Right renal pelvis (tissue), 4 donors: ENCODE results near the gene FARSB. TPM values are rescaled to one million over a fixed set of nuclear protein-coding genes. Genes with fewer than 3 reads are reported as not detected.

Source experiments
- polyA plus RNA-seq, 4 donors: library from polyadenylated mRNA; unstranded; fragments of 120-200 nt; gene quantifications; one replicate each; pipeline ENCODE4 v1.2.1, GENCODE V29; 2013; ENCODE audit not compliant: insufficient read length in 4 of 4

The FARSB gene
- polyA plus RNA-seq, 4 donors, result 24.8 to 32.3 (median 30.0) TPM

Other genes with a start within 250 kb of the FARSB start
- gene SGPP2, start 231.5 kb downstream of the FARSB start, polyA plus RNA-seq, result 10 to 100 TPM; 17.7 to 21.7 (median 18.6) TPM
- gene MOGAT1, start 15.6 kb upstream of the FARSB start, polyA plus RNA-seq, result under 1 TPM in 1 of 4 donors, not detected in 3; 0.05 TPM
- gene ACSL3, start 204.9 kb upstream of the FARSB start, polyA plus RNA-seq, result 10 to 100 TPM; 64.4 to 76.3 (median 72.5) TPM